DOHH2 (cell line): ENCODE data around the gene TRIM32.

ENCODE experiments used
- H3F3A ChIP-seq: fragments of 200-600 bp; sonication (generic), shearing (Covaris generic); 2 replicates; pipeline ENCODE4 v1.6.0; 2016; ENCODE audit warnings: antibody characterized with exemption, mild to moderate bottlenecking; ENCODE audit not compliant: control insufficient read depth, insufficient read depth
- H3K27ac ChIP-seq: fragments of 200-600 bp; sonication (generic); 2 replicates; pipeline ENCODE4 v1.5.1; 2014; ENCODE audit warnings: low read depth, mild to moderate bottlenecking, low read length, moderate library complexity
- H3K27me3 ChIP-seq: fragments of 200-600 bp; sonication (generic); 2 replicates; pipeline ENCODE4 v1.6.1; 2014; ENCODE audit warnings: mild to moderate bottlenecking, low read length, mixed read lengths; ENCODE audit not compliant: control insufficient read depth
- H3K36me3 ChIP-seq: fragments of 200-600 bp; sonication (generic); 2 replicates; pipeline ENCODE4 v1.6.1; 2014; ENCODE audit warnings: mild to moderate bottlenecking, low read length, moderate library complexity, mixed read lengths; ENCODE audit not compliant: control insufficient read depth
- H3K4me1 ChIP-seq: fragments of 200-600 bp; sonication (generic); 2 replicates; pipeline ENCODE4 v1.6.1; 2014; ENCODE audit warnings: mild to moderate bottlenecking, low read length, mixed read lengths; ENCODE audit not compliant: control insufficient read depth
- H3K4me2 ChIP-seq: fragments of 200-600 bp; sonication (generic); 2 replicates; pipeline ENCODE4 v1.6.0; 2014; ENCODE audit warnings: mild to moderate bottlenecking, low read length, moderate library complexity
- H3K4me3 ChIP-seq: fragments of 200-600 bp; sonication (generic); 2 replicates; pipeline ENCODE4 v1.5.1; 2014; ENCODE audit warnings: mild to moderate bottlenecking, low read length, mixed read lengths
- H3K79me2 ChIP-seq: fragments of 200-600 bp; sonication (generic); 2 replicates; pipeline ENCODE4 v1.6.1; 2014; ENCODE audit warnings: mild to moderate bottlenecking, low read length, mixed read lengths; ENCODE audit not compliant: control insufficient read depth
- H3K9me2 ChIP-seq: fragments of 200-600 bp; sonication (generic); replicated peaks from 2 replicates; pipeline ENCODE4 v1.6.1; 2014; ENCODE audit warnings: mild to moderate bottlenecking, low read length, mixed read lengths; ENCODE audit not compliant: control insufficient read depth
- H3K9me3 ChIP-seq: fragments of 200-600 bp; sonication (generic); 2 replicates; pipeline ENCODE4 v1.6.1; 2014; ENCODE audit warnings: antibody characterized with exemption, low read length, mixed read lengths; ENCODE audit not compliant: control insufficient read depth, insufficient read depth
- H4K20me1 ChIP-seq: fragments of 200-600 bp; sonication (generic); 2 replicates; pipeline ENCODE4 v1.6.0; 2014; ENCODE audit warnings: low read depth, mild to moderate bottlenecking, antibody characterized with exemption, low read length, moderate library complexity; ENCODE audit not compliant: control insufficient read depth, insufficient read depth
- CTCF ChIP-seq: fragments of 200-600 bp; sonication (generic); IDR thresholded peaks from one replicate; pipeline ENCODE4 v1.5.1; 2014; ENCODE audit warnings: antibody characterized with exemption, mild to moderate bottlenecking, low read depth, low read length; ENCODE audit not compliant: poor library complexity, severe bottlenecking
- EZH2phosphoT487 ChIP-seq: fragments of 200-600 bp; sonication (generic); IDR thresholded peaks from 2 replicates; pipeline ENCODE4 v1.6.1; 2017; ENCODE audit warnings: borderline replicate concordance, mild to moderate bottlenecking, antibody characterized with exemption, low read length, moderate library complexity, mixed read lengths

The TRIM32 gene

GRCh38 chr9:116749176-116749575, 62.1 kb downstream of the TRIM32 start:
- Histone ChIP-seq H3F3A (no peaks in the 10 kb centered on the region), H3K4me1 (no peaks in the 10 kb centered on the region), H3K4me2 (no peak overlapping the region), H4K20me1 (no peaks in the 10 kb centered on the region), H3K27ac (no peak overlapping the region), H3K79me2 (no peaks in the 10 kb centered on the region), H3K27me3 (no peaks in the 10 kb centered on the region), H3K9me3 (no peaks in the 10 kb centered on the region), H3K4me3 (no peak overlapping the region), H3K36me3 (no peaks in the 10 kb centered on the region), H3K9me2 (no peaks in the 10 kb centered on the region)
- TF ChIP-seq EZH2phosphoT487 (no peak), CTCF (no peak)

- H3K4me2 ChIP-seq, result no peak overlapping the region
- H3K4me3 ChIP-seq, result no peak overlapping the region
- H4K20me1 ChIP-seq, result no peaks in the 10 kb centered on the region
- H3K79me2 ChIP-seq, result no peaks in the 10 kb centered on the region
- no peaks in the 10 kb centered on the region for H3K9me2 ChIP-seq
- no peaks in the 10 kb centered on the region for H3K36me3 ChIP-seq
- no peaks in the 10 kb centered on the region for H3F3A ChIP-seq
- H3K27me3 ChIP-seq, result no peaks in the 10 kb centered on the region
- no peak overlapping the region for H3K27ac ChIP-seq
- no peaks in the 10 kb centered on the region for H3K4me1 ChIP-seq
- H3K9me3 ChIP-seq, result no peaks in the 10 kb centered on the region
- TF ChIP-seq CTCF, result no peak
- no peak for TF ChIP-seq EZH2phosphoT487
Measured at GRCh38 chr9:116749772-116750171, 62.7 kb downstream of the TRIM32 start.

GRCh38 chr9:116750510-116750909, 63.4 kb downstream of the TRIM32 start:
- H3K36me3 ChIP-seq, result no peaks in the 10 kb centered on the region
- H3K9me3 ChIP-seq, result no peaks in the 10 kb centered on the region
- TF ChIP-seq CTCF, result no peak
- no peak for TF ChIP-seq EZH2phosphoT487
- no peak overlapping the region for H3K27ac ChIP-seq
- H3K9me2 ChIP-seq, result no peaks in the 10 kb centered on the region
- no peaks in the 10 kb centered on the region for H3K27me3 ChIP-seq
- H3K79me2 ChIP-seq, result no peaks in the 10 kb centered on the region
- no peak overlapping the region for H3K4me3 ChIP-seq
- H4K20me1 ChIP-seq, result no peaks in the 10 kb centered on the region
- no peak overlapping the region for H3K4me2 ChIP-seq
- no peaks in the 10 kb centered on the region for H3K4me1 ChIP-seq
- no peaks in the 10 kb centered on the region for H3F3A ChIP-seq
